Prostate gland (tissue), 2 donors: ENCODE data around the gene PRR5. TPM values are rescaled to one million over a fixed set of nuclear protein-coding genes. Genes with fewer than 3 reads are reported as not detected.

Experiments
- total RNA-seq, 2 donors: library from RNA; depleted of rRNA; stranded (reverse); fragments of >200 nt; gene quantifications; one replicate each; pipeline ENCODE4 v1.1.0, GENCODE V29; 2016

Gene PRR5
- total RNA-seq, 2 donors from 2014 or later, result 47.8 to 56.5 TPM

Other genes with a start within 250 kb of the PRR5 start
- gene RTL6, start 204.0 kb upstream of the PRR5 start, total RNA-seq, result 10 to 100 TPM; 22.4 to 35.1 TPM
- gene ARHGAP8, start 50.4 kb downstream of the PRR5 start, total RNA-seq, result 10 to 100 TPM; 34.6 to 64.5 TPM